ENCODE results near the gene ERC2.

The ERC2 gene

DNA sequence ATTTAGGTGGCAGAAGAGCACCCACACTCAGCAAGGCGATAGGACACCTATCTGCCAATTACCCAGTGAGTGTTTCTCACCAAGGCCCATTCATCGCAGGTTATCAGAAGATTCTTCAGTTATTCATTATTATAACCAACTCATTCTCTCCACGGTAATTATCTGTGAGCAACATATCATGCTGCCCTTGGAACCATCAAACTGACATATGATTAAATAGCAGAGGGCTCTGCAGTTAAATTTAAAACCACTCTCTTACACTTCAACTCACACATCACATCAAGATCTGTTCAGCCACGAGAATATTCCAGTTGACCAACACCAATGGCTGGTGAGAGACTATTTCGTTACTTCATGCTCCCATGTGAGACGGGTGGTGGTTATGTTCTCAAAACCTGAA is 489.3 kb downstream of the ERC2 start:
- Histone ChIP-seq H3K4me1 (no peaks in the 10 kb centered on the region), H3K4me3 (ENCODE audit: low read depth, low read length) (no peak overlapping the region), H3K27me3 (no peaks in the 10 kb centered on the region), H3K9me3 (no peaks in the 10 kb centered on the region), H3K36me3 (no peaks in the 10 kb centered on the region)
- TF ChIP-seq, protein P1, sequence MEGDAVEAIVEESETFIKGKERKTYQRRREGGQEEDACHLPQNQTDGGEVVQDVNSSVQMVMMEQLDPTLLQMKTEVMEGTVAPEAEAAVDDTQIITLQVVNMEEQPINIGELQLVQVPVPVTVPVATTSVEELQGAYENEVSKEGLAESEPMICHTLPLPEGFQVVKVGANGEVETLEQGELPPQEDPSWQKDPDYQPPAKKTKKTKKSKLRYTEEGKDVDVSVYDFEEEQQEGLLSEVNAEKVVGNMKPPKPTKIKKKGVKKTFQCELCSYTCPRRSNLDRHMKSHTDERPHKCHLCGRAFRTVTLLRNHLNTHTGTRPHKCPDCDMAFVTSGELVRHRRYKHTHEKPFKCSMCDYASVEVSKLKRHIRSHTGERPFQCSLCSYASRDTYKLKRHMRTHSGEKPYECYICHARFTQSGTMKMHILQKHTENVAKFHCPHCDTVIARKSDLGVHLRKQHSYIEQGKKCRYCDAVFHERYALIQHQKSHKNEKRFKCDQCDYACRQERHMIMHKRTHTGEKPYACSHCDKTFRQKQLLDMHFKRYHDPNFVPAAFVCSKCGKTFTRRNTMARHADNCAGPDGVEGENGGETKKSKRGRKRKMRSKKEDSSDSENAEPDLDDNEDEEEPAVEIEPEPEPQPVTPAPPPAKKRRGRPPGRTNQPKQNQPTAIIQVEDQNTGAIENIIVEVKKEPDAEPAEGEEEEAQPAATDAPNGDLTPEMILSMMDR (IDR thresholded peaks at IDR 0.05; ENCODE audit: low read depth, low read length) = no peak
- DNase-seq = no peak

DNA sequence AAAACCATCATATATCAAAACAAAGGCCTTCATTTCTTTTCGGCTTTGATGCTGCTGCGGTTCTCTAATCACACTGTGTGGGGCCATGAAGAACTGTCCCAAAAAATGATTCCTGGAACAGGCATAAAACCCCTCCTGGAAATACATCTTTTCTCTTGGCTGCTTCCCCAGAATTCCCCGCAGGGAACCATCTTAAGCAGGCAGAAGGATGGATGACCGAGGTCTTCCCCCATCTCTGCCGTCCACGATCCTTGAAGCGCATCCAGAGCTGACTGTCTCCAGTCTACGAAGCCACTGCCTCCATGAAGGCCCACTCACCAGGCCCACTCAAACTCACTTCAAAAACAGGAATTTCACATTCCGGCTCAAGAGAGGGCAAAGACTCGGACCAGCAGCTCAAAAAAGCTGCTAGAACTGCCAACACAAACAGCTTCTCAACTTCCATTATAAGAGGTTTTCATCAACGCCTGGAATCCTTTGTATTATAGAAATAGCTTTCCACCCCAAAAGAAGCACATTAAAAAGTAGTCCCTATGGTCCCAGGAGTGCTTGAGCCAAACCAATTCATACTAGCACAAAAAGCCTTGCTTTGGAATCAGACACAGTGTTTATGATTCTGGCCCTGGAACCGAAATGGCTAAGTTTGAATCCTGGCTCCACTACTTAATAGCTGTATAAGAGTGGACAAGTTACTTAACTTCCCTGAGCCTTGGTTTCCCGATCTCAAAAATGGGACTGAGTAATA is 493.7 kb downstream of the ERC2 start:
- Histone ChIP-seq H3K4me3 (ENCODE audit: low read depth, low read length) (no peak overlapping the region), H3K27me3 (no peaks in the 10 kb centered on the region), H3K4me1 (no peaks in the 10 kb centered on the region), H3K9me3 (no peaks in the 10 kb centered on the region), H3K36me3 (no peaks in the 10 kb centered on the region)
- no peak for DNase-seq
- TF ChIP-seq, protein P1 (IDR thresholded peaks at IDR 0.05; ENCODE audit: low read depth, low read length) = no peak

DNA sequence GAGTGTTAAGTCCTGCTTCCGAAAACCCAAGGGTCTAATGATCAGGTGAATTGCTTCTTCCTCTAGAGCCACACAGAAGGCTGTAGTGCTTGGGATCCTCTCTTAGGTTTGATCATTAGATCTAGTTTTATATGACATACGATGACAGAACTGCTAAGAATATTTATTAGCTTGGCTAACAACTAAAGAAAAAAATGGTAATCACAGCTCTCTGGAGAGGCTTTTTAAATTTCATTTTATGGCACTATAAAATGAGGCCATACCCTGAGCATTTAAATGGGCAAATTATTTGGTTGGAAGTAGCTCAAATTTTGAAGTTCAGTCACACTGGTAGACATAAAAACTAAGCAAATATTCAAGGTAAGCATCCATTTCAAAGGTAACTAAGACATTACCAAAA is 498.6 kb downstream of the ERC2 start:
- Histone ChIP-seq H3K27me3 (no peaks in the 10 kb centered on the region), H3K9me3 (no peaks in the 10 kb centered on the region), H3K36me3 (no peaks in the 10 kb centered on the region), H3K4me1 (no peaks in the 10 kb centered on the region), H3K4me3 (ENCODE audit: low read depth, low read length) (no peak overlapping the region)
- TF ChIP-seq, protein P1 (IDR thresholded peaks at IDR 0.05; ENCODE audit: low read depth, low read length) = no peak
- no peak for DNase-seq

DNA sequence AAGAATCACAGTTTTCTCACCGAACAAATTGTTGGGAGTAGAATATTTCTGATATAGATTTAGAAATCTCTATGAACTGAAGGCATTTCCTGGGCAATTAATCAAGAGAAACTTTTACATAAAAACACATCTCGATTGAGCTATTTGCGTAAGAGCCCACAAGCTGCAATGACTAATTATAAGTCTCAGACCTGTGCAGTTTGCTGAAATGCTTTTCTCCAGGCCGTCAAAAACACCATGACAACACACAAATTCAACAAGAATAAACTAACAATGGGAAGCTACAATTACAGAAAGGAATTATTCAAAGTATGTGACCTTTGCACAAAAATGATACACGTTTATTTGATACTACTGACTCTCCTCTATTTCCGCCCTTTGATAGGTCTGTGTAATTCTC is 499.9 kb downstream of the ERC2 start:
- TF ChIP-seq, protein P1 (IDR thresholded peaks at IDR 0.05; ENCODE audit: low read depth, low read length) = no peak

DNA sequence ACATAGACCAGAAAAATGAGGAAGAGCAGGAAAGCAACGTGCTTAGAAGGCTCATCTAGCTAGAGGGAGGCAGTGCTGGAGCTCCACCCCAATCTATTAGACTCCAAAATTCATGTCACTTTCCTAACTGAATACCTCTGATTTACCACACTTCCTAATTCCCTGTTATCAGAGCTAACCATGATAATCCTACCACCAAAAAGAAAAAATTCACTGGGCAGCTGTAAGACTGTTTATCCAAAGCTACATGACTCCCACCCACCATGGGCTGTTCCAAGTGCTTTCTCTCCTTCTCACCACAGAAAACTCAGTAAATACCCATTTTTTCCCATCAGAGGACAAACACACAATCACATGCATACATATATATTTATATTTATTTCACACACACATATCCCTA is 501.7 kb downstream of the ERC2 start:
- Histone ChIP-seq H3K4me3 (ENCODE audit: low read depth, low read length) (no peak overlapping the region), H3K27me3 (no peaks in the 10 kb centered on the region), H3K36me3 (no peaks in the 10 kb centered on the region), H3K4me1 (no peaks in the 10 kb centered on the region), H3K9me3 (no peaks in the 10 kb centered on the region)
- TF ChIP-seq, protein P1 (IDR thresholded peaks at IDR 0.05; ENCODE audit: low read depth, low read length) = no peak
- DNase-seq = no peak

More for the DNA sequence above, 499.9 kb downstream of the ERC2 start:
- H3K4me3 ChIP-seq (ENCODE audit: low read depth, low read length) = no peak overlapping the region
- no peak for DNase-seq
- H3K36me3 ChIP-seq = no peaks in the 10 kb centered on the region
- H3K9me3 ChIP-seq = no peaks in the 10 kb centered on the region
- H3K27me3 ChIP-seq = no peaks in the 10 kb centered on the region
- no peaks in the 10 kb centered on the region for H3K4me1 ChIP-seq

DNA sequence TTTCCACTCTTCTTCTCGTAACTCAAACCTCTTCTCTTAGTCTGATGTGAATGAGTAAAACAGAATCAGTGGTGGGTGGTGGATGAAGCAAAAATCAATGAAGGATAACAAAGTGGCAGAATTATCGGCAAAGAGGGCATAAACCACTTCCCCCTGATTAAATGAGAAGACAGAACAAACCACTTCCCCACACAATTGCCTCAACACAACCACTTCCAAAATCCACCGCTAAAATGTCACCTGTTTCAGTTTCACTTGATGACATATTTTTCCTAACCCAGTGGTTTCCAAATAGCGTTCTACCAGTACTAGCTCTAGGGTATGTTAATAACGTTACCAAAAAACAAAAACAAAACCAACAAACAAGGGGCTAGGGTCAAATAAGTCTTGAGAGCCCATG is 502.5 kb downstream of the ERC2 start:
- no peak for DNase-seq
- H3K9me3 ChIP-seq = no peaks in the 10 kb centered on the region
- TF ChIP-seq, protein P1 (IDR thresholded peaks at IDR 0.05; ENCODE audit: low read depth, low read length) = no peak
- H3K4me3 ChIP-seq (ENCODE audit: low read depth, low read length) = no peak overlapping the region
- H3K4me1 ChIP-seq = no peaks in the 10 kb centered on the region
- no peaks in the 10 kb centered on the region for H3K27me3 ChIP-seq
- H3K36me3 ChIP-seq = no peaks in the 10 kb centered on the region
